Lung (tissue), 12 donors: ENCODE results near the gene PTPRT. TPM values are rescaled to one million over a fixed set of nuclear protein-coding genes. Genes with fewer than 3 reads are reported as not detected.

Source experiments
- ATAC-seq: fragments of 200-7000 bp; cut with Tn5 transposase; one replicate; pipeline ENCODE4 v1.9.1; 2020; ENCODE audit warnings: moderate number of reproducible peaks; ENCODE audit not compliant: insufficient read depth, low FRiP score
- DNase-seq, 3 donors: peaks; one replicate each; pipeline ENCODE4 v3.0.0-alpha.2; 2013 to 2017
- H3K27ac ChIP-seq, 2 donors: one replicate each; pipeline ENCODE4 v1.5.1; 2013; ENCODE audit warnings: mild to moderate bottlenecking in 2 of 2, moderate library complexity in 2 of 2, control low read depth in 1 of 2, inconsistent platforms in 1 of 2, low read depth in 1 of 2, low read length in 1 of 2
- H3K27me3 ChIP-seq, 3 donors: one replicate each; pipeline ENCODE4 v1.5.1; 2013; ENCODE audit warnings: low read length in 2 of 3; ENCODE audit not compliant: control insufficient read depth in 3 of 3, insufficient read depth in 3 of 3
- H3K36me3 ChIP-seq, 4 donors: one replicate each; pipeline ENCODE4 v1.5.1; 2013; ENCODE audit warnings: low read length in 4 of 4, mild to moderate bottlenecking in 1 of 4, moderate library complexity in 1 of 4; ENCODE audit not compliant: control insufficient read depth in 4 of 4, insufficient read depth in 4 of 4
- H3K4me1 ChIP-seq, 5 donors: one replicate each; pipeline ENCODE4 v1.5.1; 2013; ENCODE audit warnings: low read length in 5 of 5, mild to moderate bottlenecking in 2 of 5, moderate library complexity in 1 of 5; ENCODE audit not compliant: control insufficient read depth in 5 of 5, insufficient read depth in 5 of 5
- H3K4me3 ChIP-seq: one replicate; pipeline ENCODE4 v1.5.1; 2013; ENCODE audit warnings: mild to moderate bottlenecking, control low read depth, moderate library complexity
- H3K9ac ChIP-seq, 2 donors: one replicate each; pipeline ENCODE4 v1.5.1; 2013; ENCODE audit warnings: low read length in 2 of 2, control low read depth in 1 of 2; ENCODE audit not compliant: insufficient read depth in 1 of 2
- H3K9me3 ChIP-seq, 4 donors: one replicate each; pipeline ENCODE4 v1.5.1; 2013; ENCODE audit warnings: low read length in 3 of 4, mild to moderate bottlenecking in 1 of 4, moderate library complexity in 1 of 4; ENCODE audit not compliant: control insufficient read depth in 4 of 4, insufficient read depth in 3 of 4
- WGBS, 2 donors: extraction: QIAGEN DNeasy Blood & Tissue Kit; methylation state at CpG; one replicate each; pipeline ENCODE4 v1.1.7; 2013; 5-methylcytosine and 5-hydroxymethylcytosine counted together
- polyA plus RNA-seq, 2 donors: library from polyadenylated mRNA; stranded (reverse); fragments of 200-250 nt; gene quantifications; one replicate each; pipeline ENCODE4 v1.2.1, GENCODE V29; 2013
- total RNA-seq, 2 donors: library from RNA; depleted of rRNA in 1 of 2; stranded (reverse); fragments of >200 nt in 1 of 2; gene quantifications; one replicate each; pipeline ENCODE4 v1.2.1, GENCODE V29; 2014 to 2021
- TF ChIP-seq, protein P1 (sequence below): IDR thresholded peaks from 2 replicates; pipeline ENCODE4 v1.5.1; 2012; ENCODE audit warnings: mild to moderate bottlenecking; ENCODE audit errors: control extremely low read depth, extremely low read depth
- donor health status: control.
- donor health status: control.
- donor health status: Bipolar disorder and iron deficiency.
- donor health status: healthy.
- donor health status: DM: yes; HTN: yes; CAD: no.

The PTPRT gene
- total and polyA plus RNA-seq, 4 donors = 0.37 to 13.8 (median 6.1) TPM

GRCh38 chr20:42510686-42511085, 679.0 kb downstream of the PTPRT start:
- Histone ChIP-seq H3K36me3 (no peaks in the 10 kb centered on the region), H3K4me1 (no peaks in the 10 kb centered on the region), H3K4me3 (no peak overlapping the region), H3K27me3 (no peaks in the 10 kb centered on the region), H3K9me3 (no peaks in the 10 kb centered on the region), H3K27ac (no peak overlapping the region), H3K9ac (no peak overlapping the region)
- TF ChIP-seq, protein P1, sequence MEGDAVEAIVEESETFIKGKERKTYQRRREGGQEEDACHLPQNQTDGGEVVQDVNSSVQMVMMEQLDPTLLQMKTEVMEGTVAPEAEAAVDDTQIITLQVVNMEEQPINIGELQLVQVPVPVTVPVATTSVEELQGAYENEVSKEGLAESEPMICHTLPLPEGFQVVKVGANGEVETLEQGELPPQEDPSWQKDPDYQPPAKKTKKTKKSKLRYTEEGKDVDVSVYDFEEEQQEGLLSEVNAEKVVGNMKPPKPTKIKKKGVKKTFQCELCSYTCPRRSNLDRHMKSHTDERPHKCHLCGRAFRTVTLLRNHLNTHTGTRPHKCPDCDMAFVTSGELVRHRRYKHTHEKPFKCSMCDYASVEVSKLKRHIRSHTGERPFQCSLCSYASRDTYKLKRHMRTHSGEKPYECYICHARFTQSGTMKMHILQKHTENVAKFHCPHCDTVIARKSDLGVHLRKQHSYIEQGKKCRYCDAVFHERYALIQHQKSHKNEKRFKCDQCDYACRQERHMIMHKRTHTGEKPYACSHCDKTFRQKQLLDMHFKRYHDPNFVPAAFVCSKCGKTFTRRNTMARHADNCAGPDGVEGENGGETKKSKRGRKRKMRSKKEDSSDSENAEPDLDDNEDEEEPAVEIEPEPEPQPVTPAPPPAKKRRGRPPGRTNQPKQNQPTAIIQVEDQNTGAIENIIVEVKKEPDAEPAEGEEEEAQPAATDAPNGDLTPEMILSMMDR = no peak
- DNase-seq (no peak), ATAC-seq (no peak)
- 71 to 84% methylated on average over 4 of the region's 4 CpGs for WGBS, 2 donors

DNA sequence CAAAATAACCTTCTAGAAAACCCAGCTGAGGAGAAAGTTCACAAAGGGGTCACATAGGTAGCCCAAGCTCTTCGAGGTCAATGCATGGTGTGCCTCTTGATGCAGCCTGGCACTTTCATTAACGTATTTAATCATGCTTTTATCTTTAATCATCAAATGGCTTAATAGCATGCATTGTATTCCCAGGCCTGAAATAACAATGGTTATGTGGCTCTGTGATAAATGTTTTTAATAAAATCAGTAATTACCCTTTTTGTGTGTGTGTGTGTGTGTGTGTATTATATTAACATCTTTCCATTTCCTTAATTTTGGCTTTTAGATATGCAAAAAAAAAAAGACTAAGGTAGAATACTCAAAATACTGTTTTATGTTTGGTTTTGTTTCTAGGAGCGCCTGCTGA, 681.8 kb downstream of the PTPRT start:
- H3K4me1 ChIP-seq = no peaks in the 10 kb centered on the region
- no peak overlapping the region for H3K9ac ChIP-seq
- no peak overlapping the region for H3K27ac ChIP-seq
- TF ChIP-seq, protein P1 = no peak
- H3K4me3 ChIP-seq = no peak overlapping the region
- H3K9me3 ChIP-seq = no peaks in the 10 kb centered on the region
- no peaks in the 10 kb centered on the region for H3K36me3 ChIP-seq
- WGBS, 2 donors = 75 to 77% methylated on average over 3 of the region's 3 CpGs
- ATAC-seq (no peak), DNase-seq (no peak)
- H3K27me3 ChIP-seq = no peaks in the 10 kb centered on the region

DNA sequence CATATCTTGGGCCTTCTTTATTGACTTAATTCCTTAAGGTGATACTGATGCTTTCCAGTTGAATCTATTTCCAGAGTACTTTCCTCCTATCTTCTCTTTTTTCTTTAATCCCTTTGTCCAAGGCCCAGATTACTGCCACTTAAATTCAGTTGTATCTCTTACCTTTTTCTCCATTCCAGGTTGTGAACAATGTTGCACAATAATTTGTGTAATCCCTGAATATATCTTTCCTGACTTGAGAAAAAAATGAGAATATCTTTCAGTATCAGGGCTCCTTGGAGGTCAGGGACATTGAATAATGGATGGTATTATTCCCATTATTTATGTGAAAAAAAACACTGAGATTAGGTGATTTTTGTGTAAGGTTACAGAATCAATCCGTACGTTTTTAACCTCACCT, 683.3 kb downstream of the PTPRT start:
- H3K4me3 ChIP-seq = no peak overlapping the region
- whole genome bisulfite sequencing, 2 donors = 84 to 87% methylated on average over 2 of the region's 2 CpGs
- no peak for ATAC-seq
- H3K9ac ChIP-seq = no peak overlapping the region
- no peak for DNase-seq
- no peaks in the 10 kb centered on the region for H3K27me3 ChIP-seq
- TF ChIP-seq, protein P1 = no peak
- H3K9me3 ChIP-seq = no peaks in the 10 kb centered on the region
- no peak overlapping the region for H3K27ac ChIP-seq
- H3K4me1 ChIP-seq = no peaks in the 10 kb centered on the region
- no peaks in the 10 kb centered on the region for H3K36me3 ChIP-seq

DNA sequence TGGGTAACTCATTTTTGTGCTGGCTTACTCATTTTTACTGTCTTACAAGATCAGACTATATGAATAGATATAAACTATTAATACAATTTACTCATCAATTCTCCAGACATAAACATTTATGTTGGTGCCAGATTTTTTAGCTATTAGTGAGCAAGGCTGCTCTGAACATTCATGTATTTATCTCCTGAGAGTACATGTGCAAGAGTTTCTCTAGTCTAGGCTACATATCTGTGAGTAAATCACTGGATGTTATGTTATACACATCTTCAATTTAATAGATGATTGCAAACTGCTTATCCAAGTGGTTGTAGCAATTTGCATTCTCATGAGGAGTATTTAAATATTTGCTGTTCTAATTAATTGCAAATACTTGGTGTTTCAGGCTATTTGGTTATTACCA, 687.1 kb downstream of the PTPRT start:
- Histone ChIP-seq H3K27ac (no peak overlapping the region), H3K9ac (no peak overlapping the region), H3K27me3 (no peaks in the 10 kb centered on the region), H3K9me3 (no peaks in the 10 kb centered on the region), H3K4me1 (no peaks in the 10 kb centered on the region), H3K36me3 (no peaks in the 10 kb centered on the region), H3K4me3 (no peak overlapping the region)
- no peak for ATAC-seq
- TF ChIP-seq, protein P1 = no peak
- no peak for DNase-seq
